ENCODE measurements around the gene SRGAP1.
"Not testable (repeated sequence)": the region's sequence is repeated elsewhere in the genome, so short reads cannot be mapped to it uniquely, and the experiment has no call there.

Gene SRGAP1

DNA sequence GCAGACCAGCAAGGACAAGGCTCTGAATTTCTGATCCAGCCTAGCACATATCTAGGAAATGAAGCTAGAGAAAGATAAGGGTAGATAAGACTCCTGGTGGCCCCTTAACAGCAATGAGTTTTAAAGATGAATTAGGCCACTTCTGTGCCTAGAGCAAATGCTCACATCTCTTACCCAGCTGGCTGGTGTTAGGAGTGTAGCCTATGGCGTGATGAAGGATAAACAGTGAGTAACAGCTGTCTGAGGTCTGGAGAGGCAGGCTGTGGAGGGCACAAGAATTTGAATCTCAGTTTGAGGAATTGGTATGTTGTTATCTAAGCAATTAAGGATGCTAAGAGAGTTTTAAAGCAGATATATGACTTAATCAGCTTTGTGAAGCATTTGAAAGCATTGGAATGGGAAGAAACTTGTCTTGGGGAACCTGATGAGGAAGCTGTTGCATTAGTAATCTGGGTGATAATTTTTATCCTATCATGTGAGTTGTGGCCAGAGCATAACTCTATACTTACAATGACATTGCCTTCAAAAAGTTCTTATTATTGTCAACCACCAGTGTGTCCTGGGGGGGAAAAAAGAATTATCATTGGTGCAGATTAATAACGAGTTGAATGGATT is 161.8 kb downstream of the SRGAP1 start:
- DNase-seq (ENCODE audit: low read depth in 2 of 2), result no peak

DNA sequence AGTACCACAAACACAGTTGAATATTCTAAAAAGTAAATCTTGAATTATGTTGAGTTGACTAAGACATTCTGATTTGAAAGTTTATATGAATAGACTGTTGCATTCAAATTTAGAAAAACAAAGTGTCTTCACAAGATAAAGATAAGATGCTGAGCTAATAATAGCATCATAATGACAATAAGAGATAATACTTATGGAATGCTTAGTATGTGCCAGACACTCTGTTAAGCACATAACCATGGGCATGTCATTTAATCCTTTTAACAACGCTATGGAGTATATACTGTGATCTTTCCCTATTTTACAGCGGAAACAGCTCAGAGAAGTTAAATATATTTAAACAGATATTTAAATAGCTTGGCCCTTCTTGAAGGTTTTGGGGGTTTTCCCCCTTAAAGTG is 163.4 kb downstream of the SRGAP1 start:
- no peak for DNase-seq (ENCODE audit: low read depth in 2 of 2)

DNA sequence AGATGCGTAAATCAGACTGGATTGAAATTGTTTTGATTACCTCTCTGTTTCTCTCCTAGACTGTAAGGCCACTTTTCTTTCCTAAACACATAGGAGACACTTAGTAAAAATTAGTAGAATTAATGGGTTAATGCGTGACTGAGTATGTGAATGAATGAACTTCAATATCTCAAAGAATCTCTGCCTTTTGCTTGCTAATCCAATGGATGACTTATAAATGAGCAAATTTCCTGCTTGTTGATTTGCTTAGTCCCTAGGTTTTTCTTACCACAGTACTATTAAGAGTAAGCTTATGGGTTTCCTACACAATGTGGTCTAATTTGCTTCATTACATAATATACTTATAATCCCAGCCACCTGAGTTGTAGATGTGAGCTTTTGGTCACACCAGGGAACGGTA is 164.1 kb downstream of the SRGAP1 start:
- no peak for DNase-seq (ENCODE audit: low read depth in 2 of 2)

DNA sequence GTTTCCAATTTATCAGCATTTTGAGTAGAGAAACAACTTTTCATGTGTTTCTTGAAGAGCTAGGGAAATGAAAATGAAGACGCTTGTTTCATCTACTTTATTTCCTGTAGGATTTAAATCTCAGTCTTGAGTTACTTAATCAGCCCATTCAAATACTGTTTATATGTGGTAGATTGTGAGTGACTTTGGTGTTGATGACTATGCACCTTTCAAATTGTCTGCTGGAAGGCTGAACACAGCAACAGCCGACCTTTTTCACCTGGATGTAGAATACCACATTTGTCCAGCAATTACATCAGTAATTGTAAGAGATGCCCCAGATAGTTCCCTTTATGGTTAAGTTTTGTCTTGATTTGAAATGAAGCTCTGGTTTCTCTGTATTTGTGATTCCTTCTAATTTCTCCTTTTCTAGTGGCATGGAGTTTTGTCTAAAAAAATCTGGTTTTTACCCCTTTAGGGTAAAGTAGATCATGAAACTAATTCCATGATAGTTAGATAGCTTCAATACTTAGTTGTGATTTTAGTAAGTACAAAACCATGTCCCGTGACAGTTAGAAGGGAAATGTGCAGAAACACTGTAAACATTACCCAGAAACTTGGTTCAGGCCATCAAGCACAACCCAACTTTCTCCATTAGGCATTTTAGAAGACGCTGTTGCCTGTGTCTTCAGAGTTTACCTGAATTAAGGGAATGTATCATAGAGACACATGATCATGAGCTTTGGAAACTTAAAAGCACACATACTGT is 165.0 kb downstream of the SRGAP1 start:
- no peak for DNase-seq (ENCODE audit: low read depth in 2 of 2)

DNA sequence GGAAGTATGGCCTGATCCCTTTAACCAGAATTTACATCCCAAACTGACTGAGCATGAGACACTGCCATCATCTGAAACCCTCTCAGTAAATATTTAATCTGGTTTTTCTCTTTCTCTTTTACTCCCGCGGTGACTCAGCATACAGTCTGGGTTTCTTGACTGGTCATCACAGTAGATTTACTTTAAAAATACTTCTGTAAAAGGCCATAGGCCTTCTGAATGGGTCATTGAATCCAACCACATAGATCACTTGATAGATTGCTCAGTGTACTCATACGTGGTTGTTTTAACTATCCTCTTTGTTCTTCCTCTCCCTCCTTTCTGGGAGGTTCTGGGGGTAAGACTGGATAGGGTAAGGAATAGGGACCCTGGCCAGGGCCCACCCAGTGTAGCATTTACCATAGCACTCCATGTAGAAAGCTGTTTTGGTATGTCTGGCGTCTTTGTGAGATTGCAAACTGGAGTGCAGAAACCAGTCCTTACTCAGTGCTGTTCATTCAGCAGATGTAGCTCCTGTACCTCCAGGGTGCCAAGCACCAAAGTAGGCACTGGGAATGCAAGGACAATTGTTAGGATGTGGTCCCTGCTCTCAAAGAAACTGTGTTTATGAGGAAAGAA is 165.7 kb downstream of the SRGAP1 start:
- no peak for DNase-seq (ENCODE audit: low read depth in 2 of 2)

DNA sequence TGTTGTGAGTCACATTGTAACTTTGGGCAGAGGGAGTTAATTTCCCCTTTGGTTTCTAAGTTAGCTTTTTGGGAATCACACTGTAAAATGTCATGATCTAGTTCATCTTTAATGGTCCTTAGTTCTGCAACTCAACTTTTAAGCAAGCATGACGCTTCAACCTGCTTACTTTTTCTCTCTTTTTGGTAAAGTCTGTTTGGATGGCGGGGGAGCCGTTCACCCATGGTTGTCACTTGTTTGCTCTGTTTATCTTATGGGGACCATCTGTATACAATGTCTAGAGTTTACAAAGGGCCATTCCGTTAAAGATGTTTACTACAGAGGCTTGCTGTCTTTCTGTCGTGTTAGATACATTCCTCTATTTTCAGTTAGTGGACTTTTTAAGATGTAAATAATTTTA is 172.0 kb downstream of the SRGAP1 start:
- DNase-seq (ENCODE audit: low read depth in 2 of 2), result no peak

DNA sequence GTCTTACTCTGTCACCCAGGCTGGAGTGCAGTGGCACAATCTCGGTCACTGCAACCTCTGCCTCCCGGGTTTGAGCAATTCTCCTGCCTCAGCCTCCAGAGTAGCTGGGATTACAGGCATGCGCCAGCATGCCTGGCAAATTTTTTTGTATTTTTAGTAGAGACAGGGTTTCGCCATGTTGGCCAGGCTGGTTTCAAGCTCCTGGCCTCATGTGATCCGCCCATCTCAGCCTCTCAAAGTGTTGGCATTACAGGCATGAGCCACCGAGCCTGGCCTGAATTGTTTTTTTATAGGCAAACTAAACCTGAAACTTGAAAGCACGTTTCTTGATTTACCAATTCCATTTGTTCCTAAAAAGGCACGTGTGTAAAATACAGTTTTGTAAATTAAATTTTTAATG is 173.6 kb downstream of the SRGAP1 start:
- not testable (repeated sequence) for DNase-seq (ENCODE audit: low read depth in 2 of 2)

DNA sequence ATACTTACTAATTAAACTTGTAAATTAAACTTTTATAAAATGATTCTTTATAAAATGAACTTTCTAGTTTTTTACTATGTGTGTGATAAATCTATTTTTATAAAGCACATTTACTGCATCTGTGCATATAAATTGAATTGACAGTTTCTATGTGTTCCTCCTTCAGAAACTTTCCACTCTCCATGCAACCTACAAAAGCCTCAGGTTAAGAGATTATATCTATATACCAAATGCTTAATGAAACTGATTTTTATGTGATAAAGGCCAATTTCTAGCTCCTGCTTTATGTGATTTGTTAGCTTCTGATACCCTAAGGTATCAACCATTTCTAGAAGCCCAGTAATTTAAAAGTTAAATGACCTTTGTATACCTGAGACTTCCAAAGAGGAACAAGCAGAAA is 174.0 kb downstream of the SRGAP1 start:
- DNase-seq (ENCODE audit: low read depth in 2 of 2), result no peak

DNA sequence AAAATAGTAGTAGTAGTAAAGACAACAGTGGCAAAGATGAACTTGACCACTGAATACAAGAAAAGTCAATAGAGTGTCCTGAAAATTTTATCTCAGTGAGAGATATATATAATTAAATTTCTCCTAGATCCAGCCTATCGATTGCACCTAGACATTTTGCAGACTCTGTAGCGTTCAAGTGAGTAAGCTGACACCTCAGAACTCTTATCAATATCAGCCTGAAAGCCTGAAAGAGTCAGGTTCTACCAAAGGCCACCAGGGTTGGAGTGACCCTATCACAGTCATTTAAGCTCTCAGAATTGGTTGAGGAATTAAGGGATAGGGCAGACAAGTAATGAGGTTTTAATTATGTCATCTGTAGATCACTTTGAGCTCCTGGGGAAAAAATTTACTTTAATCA is 174.6 kb downstream of the SRGAP1 start:
- no peak for DNase-seq (ENCODE audit: low read depth in 2 of 2)

DNA sequence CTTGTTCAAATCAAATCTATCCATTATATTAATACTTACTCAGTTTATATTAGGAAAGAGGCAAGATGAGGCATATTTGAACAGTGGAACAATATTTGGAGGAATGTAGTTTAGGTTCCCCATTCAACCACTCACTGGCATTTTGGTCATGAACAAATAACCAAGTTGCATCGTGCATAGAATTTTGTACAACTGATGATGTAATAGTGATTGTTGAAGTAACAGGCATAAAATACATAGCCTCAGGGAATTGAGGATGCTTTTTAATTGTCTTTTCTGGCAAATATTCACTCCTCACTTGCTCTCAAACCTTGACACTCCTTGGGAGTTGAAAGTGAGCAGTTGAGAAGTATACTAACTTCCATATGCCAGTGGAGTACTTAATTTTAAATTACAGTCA is 175.2 kb downstream of the SRGAP1 start:
- DNase-seq (ENCODE audit: low read depth in 2 of 2), result no peak

DNA sequence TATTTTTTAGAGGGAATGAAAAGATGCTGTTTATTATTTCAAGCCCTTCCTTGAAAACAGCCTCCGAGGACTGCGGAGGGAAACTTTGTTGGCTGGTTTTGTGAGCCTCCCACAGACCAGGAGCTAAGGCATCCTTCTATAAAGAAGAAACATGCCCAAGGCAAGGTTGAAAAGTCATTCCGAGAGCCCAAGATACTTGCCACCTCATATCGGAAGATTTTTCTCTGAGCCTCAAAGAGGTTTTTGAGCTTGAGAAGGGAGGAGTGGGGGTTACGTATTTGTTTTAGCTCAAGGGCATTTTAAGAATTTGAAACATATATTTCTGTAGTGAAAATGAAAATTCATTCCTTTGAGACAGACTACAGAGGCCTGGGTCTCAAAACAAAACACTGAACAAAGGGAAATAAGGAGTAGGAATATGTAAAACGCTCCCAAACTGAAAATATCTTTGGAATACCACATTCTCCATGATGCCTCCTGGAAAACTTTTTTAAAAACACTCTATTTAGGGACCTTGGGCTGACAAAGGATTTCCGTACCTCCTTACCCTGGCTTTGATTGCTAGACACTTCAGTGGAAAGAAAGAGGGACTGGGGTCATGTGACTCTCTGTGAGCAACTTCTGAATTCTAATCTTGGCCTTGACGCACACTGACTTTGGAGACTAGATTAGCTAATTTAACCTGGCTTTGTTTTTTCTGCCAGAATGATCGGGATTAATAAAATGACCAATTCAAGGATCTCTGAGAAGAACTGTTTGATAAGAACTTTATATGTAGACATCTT is 180.9 kb downstream of the SRGAP1 start:
- DNase-seq (ENCODE audit: low read depth in 2 of 2), result no peak

DNA sequence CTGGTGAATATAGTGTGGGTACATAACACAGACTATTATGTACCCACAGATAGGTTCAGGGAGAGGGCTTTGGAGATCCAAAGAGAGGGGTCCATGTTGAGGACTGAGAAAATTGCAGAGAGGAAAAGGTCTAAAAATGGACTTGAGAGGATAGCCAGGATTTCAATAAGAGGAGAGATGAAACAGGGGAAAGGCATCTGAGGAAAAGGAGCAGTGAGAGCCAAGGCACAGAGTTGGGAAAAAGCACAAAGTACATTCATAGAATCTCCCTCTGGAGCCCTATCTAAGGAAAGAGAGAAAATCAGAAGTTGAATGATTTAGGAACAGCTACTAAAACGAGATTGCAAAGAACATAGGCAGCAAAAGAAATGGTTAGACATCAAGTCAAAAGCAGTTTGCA is 182.8 kb downstream of the SRGAP1 start:
- no peak for DNase-seq (ENCODE audit: low read depth in 2 of 2)

DNA sequence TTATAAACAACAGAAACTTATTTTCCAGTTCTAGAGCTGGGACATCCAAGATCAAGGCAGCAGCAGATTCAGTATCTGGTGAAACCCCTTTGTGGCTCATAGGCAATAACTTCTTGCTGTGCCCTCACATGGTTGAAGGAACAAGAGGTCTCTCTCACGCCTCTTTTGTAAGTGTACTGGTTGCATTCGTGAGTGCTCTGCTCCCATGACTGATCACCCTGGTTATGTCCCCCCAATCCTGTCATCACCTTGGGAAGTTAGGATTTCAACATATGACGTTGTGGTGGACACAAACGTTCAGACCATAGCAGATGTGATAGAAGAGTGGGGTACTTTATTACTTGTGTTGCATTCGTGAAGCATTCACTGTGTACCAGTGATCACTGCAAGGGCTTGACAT is 184.0 kb downstream of the SRGAP1 start:
- DNase-seq (ENCODE audit: low read depth in 2 of 2), result no peak

DNA sequence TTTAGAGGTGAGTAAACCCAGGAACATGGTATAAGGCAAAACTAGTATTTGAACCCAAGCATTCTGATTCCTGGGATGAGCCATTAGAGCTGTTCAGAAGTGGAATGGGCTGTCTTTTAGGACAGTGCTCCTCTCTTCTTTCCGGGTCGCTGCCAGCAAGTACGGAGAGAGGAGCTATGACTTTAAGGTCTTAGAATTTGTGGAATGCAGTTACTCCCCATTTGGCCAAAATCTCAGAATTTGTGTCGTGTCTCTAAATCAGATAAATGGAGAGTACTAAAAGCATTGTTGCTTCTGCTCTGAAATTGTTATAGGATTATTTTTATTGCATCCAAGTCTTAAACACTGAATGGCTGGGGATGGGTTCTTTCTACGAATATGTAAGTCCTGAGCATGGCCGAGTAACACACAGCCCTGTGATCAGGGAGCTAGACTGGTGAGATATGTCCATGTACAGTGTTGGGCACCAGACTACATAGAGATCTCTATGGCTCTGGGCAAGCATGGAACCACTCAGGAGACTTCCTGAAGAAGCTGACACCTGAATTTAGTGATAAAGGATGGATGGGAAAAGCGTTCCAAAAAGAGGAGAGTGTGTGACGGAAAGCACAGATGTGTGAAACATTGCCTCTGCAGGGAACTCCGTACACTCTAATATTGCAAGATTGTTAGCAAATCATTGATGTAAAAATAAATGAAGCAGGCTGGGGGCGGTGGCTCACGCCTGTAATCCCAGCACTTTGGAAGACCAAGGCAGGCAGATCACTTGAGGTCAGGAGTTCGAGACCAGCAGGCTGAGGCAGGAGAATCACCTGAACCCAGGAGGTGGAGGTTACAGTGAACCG is 184.7 kb downstream of the SRGAP1 start:
- no peak for DNase-seq (ENCODE audit: low read depth in 2 of 2)

DNA sequence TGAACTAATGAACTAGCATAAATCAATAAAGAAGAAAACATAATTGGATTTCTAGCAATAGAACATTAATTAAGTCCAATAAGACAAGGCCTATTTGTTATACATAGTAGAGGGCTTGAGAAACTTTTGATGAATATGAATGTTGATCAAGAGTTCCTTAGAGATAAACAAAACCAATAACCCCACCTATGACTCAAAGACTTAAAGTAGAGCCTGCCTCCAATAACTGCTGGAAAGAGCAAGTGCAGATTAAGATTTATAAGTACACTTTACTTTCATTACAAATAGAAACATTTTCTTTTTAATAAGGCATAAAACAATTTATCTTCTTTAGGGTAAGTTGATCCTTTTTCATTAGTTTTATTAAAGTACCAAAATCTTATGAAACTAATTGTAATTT is 185.7 kb downstream of the SRGAP1 start:
- no peak for DNase-seq (ENCODE audit: low read depth in 2 of 2)

DNA sequence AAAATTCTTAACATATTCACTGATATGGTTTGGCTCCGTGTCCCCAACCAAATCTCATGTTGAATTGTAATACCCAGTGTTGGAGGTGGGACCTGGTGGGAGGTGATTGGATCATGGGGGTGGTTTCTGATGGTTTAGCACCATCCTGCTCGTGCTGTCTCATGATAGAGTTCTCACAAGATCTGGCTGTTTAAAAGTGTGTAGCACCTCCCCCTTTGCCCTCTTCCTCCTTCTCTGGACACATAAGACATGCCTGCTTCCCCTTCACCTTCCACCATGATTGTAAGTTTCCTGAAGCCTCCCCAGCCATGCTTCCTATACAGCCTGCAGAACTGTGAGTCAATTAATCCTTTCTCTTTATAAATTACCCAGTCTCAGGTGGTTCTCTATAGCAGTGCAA is 189.6 kb downstream of the SRGAP1 start:
- not testable (repeated sequence) for DNase-seq (ENCODE audit: low read depth in 2 of 2)

DNA sequence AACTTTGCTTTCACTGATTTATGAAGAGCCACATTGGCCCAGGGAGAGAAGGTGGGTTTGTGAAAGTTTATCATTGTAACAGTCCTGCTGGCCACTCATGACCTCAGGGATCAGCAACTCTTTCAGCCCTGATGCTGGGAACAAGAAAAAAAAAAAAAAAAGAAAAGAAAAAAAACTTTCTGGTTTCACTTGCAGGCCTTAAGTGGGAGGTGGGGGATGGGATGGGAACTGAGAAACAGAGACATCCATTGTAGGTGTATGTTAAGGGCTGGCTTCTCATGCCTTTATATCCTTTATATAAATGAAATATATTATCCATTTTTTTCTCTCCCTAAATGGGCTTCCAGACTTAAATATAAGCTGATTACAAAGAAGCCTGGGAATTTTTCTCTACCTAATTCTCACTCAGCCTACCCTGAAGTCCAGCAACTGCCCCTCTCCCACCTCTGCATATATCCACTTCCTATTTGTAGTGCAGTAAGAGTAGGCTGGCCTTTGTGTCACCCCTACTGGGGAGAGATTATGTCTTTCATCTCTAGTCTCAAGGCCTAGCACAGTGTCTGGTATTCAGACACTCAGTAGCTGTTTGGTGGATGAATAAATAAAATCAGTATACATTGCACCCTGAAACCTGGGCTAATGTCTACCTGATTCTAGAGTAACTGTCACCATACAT is 190.5 kb downstream of the SRGAP1 start:
- no peak for DNase-seq (ENCODE audit: low read depth in 2 of 2)

DNA sequence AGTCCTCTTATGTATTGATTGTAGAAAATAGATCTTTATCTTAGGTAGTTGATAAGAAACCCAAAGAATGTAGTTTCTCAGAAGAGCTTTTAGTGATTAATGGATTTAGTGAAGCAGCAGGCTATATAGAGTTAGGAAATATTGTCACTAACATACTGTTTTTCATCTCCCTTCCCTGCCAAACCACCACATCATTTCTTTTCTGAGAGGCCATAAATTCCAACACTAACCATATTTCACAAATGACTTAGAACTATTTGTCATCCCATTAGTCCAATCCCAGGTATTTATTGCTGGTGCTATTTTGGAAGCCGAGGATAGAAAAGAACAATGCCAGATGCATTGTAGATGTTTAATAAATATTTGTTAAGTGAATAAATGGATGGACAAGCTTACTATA is 191.9 kb downstream of the SRGAP1 start:
- no peak for DNase-seq (ENCODE audit: low read depth in 2 of 2)

DNA sequence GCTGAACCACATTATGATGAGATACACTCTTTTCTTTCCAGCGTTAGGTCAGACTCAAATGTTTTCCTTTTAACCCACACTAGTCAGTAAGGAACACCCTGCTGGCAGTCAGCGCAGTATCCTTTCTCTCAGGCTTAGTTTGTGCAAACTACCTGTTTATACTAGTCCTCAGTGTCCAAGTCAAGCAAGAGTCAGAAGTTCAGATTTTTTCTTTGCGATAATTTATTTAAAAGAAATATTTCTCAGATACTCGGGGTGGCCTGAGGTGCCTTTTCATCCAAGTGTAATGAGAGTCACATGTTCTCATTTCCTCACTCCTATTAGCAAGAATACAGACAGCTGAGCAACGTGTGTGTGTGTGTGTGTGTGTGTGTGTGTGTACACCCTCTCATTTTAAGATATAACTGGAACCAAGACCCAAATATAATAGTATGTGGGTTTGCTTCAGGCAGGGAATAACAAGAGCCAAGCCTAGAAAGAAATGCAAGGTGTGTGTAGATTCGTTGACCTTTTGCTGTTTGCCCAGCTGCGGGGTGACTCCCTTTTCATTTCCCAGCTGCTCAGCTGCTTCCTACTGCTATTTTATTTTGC is 194.9 kb downstream of the SRGAP1 start:
- DNase-seq (ENCODE audit: low read depth in 2 of 2), result no peak

DNA sequence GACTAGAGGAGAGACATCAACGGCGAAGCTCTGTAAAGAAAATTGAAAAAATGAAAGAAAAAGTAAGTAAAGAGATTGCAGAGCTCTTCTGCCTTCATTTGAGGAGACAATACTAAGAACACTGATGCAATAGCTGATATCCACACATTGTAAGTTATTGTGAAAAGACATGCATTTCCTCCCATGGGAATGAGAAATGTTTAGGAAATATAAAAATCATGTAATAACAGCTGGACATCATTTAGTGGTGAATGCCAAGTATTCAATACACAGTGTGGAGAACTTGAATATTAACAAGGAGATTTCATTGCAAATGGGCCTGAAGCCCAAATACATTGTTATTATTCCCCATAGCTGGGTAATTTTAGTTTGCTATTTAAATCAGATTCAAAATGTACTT is 198.4 kb downstream of the SRGAP1 start:
- DNase-seq (ENCODE audit: low read depth in 2 of 2), result no peak

DNA sequence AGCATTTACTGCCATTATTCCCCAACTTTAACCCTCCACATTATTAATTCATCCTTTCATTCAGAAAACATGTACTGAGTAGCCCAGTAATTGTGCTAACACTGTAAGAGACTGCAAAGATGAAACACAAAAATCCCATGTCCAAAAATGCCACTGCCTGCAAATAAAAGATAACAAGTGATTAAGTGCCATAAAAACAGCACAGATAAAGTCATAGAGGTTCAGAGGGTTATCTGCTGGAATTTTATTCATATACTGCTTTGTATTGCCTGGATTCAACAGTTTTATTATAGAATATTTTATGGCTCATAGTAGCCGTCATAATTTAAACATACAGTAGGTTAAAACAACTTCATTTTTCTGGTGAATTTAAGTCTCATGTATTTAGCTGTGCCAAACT is 199.7 kb downstream of the SRGAP1 start:
- DNase-seq (ENCODE audit: low read depth in 2 of 2), result no peak

Measured in stimulated activated CD4-positive, alpha-beta T cell treated with anti-CD3 and anti-CD28 coated beads, Interleukin-4, amount 100 ng/mL, for 48 hours (primary cell).